HepG2 (cell line): ENCODE results near the gene RNU7-1. TPM values are rescaled to one million over a fixed set of nuclear protein-coding genes. Genes with fewer than 3 reads are reported as not detected.
A peak's percentile ranks its signal among the peaks of the same experiment; 100 is the strongest.

Experiments
- CBX1 ChIP-seq: IDR thresholded peaks from one replicate; pipeline ENCODE4 v1.6.1; 2016; ENCODE audit warnings: antibody characterized with exemption, low read depth
- PCBP1 ChIP-seq: fragments of 200-400 bp; formaldehyde crosslinking; IDR thresholded peaks from 2 replicates; pipeline ENCODE4 v1.6.1; 2017; ENCODE audit warnings: mild to moderate bottlenecking, low read depth, low read length, borderline replicate concordance
- RXRA ChIP-seq: sonication (generic); formaldehyde crosslinking; IDR thresholded peaks from 2 replicates; pipeline ENCODE4 v1.5.1; 2020; ENCODE audit warnings: missing genetic modification reagents
- TARDBP ChIP-seq: sonication (generic); formaldehyde crosslinking; IDR thresholded peaks from 2 replicates; pipeline ENCODE4 v1.8.0; 2022; ENCODE audit warnings: mild to moderate bottlenecking, missing genetic modification reagents
- TOPORS ChIP-seq: sonication (generic); formaldehyde crosslinking; IDR thresholded peaks from 2 replicates; pipeline ENCODE4 v1.8.0; 2023; ENCODE audit warnings: mild to moderate bottlenecking, missing genetic modification reagents
- YY1 ChIP-seq: IDR thresholded peaks from 2 replicates; pipeline ENCODE4 v1.6.1; 2011; ENCODE audit warnings: low read length, low read depth, moderate library complexity, mild to moderate bottlenecking; ENCODE audit not compliant: insufficient read depth, insufficient replicate concordance
- ZNF124 ChIP-seq: sonication (generic); formaldehyde crosslinking; IDR thresholded peaks from 2 replicates; pipeline ENCODE4 v1.4.0; 2020; ENCODE audit warnings: missing genetic modification reagents
- ZNF17 ChIP-seq: sonication (generic); formaldehyde crosslinking; IDR thresholded peaks from 2 replicates; pipeline ENCODE4 v1.5.0; 2020; ENCODE audit warnings: mild to moderate bottlenecking, missing genetic modification reagents
- ZNF205 ChIP-seq: IDR thresholded peaks from 2 replicates; pipeline ENCODE4 v1.6.1; 2018; ENCODE audit warnings: missing biosample characterization, missing genetic modification reagents
- ZNF329 ChIP-seq: sonication (generic); formaldehyde crosslinking; IDR thresholded peaks from 2 replicates; pipeline ENCODE4 v1.9.0; 2021; ENCODE audit warnings: low read depth, mild to moderate bottlenecking, missing genetic modification reagents
- ZNF33A ChIP-seq: sonication (generic); formaldehyde crosslinking; IDR thresholded peaks from 2 replicates; pipeline ENCODE4 v1.5.1; 2020; ENCODE audit warnings: missing genetic modification reagents, mild to moderate bottlenecking, moderate library complexity, borderline replicate concordance
- ZNF678 ChIP-seq: sonication (generic); formaldehyde crosslinking; IDR thresholded peaks from 2 replicates; pipeline ENCODE4 v1.4.0; 2020; ENCODE audit warnings: mild to moderate bottlenecking, missing genetic modification reagents
- polyA plus RNA-seq, 8 experiments: library from polyadenylated mRNA; depleted of rRNA in 3 of 8; stranded (reverse) in 7 of 8; unstranded in 1 of 8; fragments of >200 nt; fragmentation: Illumina TruSeq in 4 of 8; extraction: Trizol in 4 of 8; gene quantifications; 2 replicates each; pipeline versions ENCODE4 v1.2.1 to v1.2.3, GENCODE V29; 2011 to 2016; ENCODE audit warnings: low read depth in 4 of 8, missing spikeins in 1 of 8, mixed read lengths in 1 of 8; ENCODE audit not compliant: insufficient read depth in 1 of 8
- total RNA-seq, 5 experiments: library from RNA; depleted of rRNA; stranded (reverse); fragments of >200 nt; fragmentation: Illumina TruSeq; extraction: Trizol; gene quantifications; 2 replicates each; pipeline ENCODE4 v1.2.3, GENCODE V29; 2016; ENCODE audit warnings: low read depth in 1 of 5
- TF ChIP-seq, protein P1 (sequence below): sonication (generic); formaldehyde crosslinking; IDR thresholded peaks from 2 replicates; pipeline ENCODE4 v1.4.0; 2020; ENCODE audit warnings: missing genetic modification reagents, borderline replicate concordance
- TF ChIP-seq, protein P2 (sequence below): sonication (generic); formaldehyde crosslinking; conservative IDR thresholded peaks from 2 replicates; pipeline ENCODE4 v1.8.0; 2022; ENCODE audit warnings: mild to moderate bottlenecking, moderate library complexity, missing genetic modification reagents
- TF ChIP-seq, protein P3 (sequence below): IDR thresholded peaks from 2 replicates; pipeline ENCODE4 v1.6.1; 2016; ENCODE audit warnings: missing compliant biosample characterization, missing genetic modification reagents, borderline replicate concordance
- TF ChIP-seq, protein P4 (sequence below): sonication (generic); formaldehyde crosslinking; IDR thresholded peaks from 2 replicates; pipeline ENCODE4 v1.5.1; 2020; ENCODE audit warnings: missing genetic modification reagents, mild to moderate bottlenecking, borderline replicate concordance

Gene RNU7-1
- total and polyA plus RNA-seq, 2 of the 13 experiments (the other 11 are each of a cell fraction or from before 2014, with no cell fraction given) = not detected

DNA sequence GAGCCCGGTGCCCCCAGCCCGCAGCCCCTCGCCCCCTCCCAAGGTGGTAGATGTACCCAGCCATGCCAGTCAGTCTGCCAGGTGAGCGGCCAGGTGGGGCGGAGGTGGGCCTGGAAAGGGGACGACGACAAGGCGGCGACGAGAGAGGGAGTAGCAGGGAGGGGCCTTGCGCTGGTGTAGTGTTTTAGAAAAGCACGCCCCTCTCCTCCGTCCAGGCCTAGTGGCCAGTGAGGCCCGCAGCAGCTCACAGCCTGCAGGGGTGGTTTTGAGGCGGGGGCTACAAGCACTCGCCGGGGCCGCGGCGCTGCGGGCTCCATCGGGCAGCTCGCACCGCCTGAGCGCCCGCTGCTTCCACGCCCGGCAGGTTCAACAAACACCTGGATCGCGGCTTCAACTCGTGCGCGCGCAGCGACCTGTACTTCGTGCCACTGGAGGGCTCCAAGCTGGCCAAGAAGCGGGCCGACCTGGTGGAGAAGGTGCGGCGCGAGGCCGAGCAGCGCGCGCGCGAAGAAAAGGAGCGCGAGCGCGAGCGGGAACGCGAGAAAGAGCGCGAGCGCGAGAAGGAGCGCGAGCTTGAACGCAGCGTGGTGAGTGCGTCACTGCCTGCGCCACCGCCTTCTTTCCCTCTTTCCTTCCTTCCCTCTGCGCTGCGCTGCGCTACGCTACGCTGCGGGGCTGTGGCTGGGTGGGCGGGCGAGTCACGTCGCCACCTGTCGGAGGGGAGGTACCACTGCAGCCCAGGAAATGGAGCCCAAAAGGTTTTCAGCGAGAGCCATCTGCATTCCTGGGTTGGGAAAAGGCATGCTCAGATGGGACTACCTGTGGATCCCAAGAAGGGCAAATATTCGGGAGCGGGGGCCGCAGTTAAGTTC lies 5.9 kb upstream of the RNU7-1 start (continued):
- TF ChIP-seq, protein P1, sequence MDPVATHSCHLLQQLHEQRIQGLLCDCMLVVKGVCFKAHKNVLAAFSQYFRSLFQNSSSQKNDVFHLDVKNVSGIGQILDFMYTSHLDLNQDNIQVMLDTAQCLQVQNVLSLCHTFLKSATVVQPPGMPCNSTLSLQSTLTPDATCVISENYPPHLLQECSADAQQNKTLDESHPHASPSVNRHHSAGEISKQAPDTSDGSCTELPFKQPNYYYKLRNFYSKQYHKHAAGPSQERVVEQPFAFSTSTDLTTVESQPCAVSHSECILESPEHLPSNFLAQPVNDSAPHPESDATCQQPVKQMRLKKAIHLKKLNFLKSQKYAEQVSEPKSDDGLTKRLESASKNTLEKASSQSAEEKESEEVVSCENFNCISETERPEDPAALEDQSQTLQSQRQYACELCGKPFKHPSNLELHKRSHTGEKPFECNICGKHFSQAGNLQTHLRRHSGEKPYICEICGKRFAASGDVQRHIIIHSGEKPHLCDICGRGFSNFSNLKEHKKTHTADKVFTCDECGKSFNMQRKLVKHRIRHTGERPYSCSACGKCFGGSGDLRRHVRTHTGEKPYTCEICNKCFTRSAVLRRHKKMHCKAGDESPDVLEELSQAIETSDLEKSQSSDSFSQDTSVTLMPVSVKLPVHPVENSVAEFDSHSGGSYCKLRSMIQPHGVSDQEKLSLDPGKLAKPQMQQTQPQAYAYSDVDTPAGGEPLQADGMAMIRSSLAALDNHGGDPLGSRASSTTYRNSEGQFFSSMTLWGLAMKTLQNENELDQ (CRISPR knock-in tag) = no peak
- TF ChIP-seq ZNF124 (CRISPR knock-in tag) = peak; percentile 85
- no peak for TF ChIP-seq ZNF17
- TF ChIP-seq, protein P2, sequence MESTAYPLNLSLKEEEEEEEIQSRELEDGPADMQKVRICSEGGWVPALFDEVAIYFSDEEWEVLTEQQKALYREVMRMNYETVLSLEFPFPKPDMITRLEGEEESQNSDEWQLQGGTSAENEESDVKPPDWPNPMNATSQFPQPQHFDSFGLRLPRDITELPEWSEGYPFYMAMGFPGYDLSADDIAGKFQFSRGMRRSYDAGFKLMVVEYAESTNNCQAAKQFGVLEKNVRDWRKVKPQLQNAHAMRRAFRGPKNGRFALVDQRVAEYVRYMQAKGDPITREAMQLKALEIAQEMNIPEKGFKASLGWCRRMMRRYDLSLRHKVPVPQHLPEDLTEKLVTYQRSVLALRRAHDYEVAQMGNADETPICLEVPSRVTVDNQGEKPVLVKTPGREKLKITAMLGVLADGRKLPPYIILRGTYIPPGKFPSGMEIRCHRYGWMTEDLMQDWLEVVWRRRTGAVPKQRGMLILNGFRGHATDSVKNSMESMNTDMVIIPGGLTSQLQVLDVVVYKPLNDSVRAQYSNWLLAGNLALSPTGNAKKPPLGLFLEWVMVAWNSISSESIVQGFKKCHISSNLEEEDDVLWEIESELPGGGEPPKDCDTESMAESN (CRISPR knock-in tag) = peak; percentile 95
- peak; percentile 1; the same call in 1 of the 2 replicates for TF ChIP-seq ZNF329
- TF ChIP-seq YY1 = peak; percentile 81
- peak; percentile 74 for TF ChIP-seq RXRA (CRISPR knock-in tag)
- TF ChIP-seq CBX1 = peak; percentile 88
- 0 out of 2 replicates have a peak, but pooled peaks have one; percentile 66 for TF ChIP-seq ZNF33A (CRISPR knock-in tag)
- no peak for TF ChIP-seq ZNF678 (CRISPR knock-in tag)
- TF ChIP-seq PCBP1 = no peak
- peak; percentile 93 for TF ChIP-seq TARDBP (CRISPR knock-in tag)
- TF ChIP-seq, protein P3, sequence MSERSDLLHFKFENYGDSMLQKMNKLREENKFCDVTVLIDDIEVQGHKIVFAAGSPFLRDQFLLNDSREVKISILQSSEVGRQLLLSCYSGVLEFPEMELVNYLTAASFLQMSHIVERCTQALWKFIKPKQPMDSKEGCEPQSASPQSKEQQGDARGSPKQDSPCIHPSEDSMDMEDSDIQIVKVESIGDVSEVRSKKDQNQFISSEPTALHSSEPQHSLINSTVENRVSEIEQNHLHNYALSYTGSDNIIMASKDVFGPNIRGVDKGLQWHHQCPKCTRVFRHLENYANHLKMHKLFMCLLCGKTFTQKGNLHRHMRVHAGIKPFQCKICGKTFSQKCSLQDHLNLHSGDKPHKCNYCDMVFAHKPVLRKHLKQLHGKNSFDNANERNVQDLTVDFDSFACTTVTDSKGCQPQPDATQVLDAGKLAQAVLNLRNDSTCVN (CRISPR knock-in tag) = peak; percentile 67; the same call in 1 of the 2 replicates
- TF ChIP-seq, protein P4, sequence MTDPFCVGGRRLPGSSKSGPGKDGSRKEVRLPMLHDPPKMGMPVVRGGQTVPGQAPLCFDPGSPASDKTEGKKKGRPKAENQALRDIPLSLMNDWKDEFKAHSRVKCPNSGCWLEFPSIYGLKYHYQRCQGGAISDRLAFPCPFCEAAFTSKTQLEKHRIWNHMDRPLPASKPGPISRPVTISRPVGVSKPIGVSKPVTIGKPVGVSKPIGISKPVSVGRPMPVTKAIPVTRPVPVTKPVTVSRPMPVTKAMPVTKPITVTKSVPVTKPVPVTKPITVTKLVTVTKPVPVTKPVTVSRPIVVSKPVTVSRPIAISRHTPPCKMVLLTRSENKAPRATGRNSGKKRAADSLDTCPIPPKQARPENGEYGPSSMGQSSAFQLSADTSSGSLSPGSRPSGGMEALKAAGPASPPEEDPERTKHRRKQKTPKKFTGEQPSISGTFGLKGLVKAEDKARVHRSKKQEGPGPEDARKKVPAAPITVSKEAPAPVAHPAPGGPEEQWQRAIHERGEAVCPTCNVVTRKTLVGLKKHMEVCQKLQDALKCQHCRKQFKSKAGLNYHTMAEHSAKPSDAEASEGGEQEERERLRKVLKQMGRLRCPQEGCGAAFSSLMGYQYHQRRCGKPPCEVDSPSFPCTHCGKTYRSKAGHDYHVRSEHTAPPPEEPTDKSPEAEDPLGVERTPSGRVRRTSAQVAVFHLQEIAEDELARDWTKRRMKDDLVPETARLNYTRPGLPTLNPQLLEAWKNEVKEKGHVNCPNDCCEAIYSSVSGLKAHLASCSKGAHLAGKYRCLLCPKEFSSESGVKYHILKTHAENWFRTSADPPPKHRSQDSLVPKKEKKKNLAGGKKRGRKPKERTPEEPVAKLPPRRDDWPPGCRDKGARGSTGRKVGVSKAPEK (CRISPR knock-in tag) = 0 out of 2 replicates have a peak, but pooled peaks have one; percentile 20
- TF ChIP-seq TOPORS = peak; percentile 86
- TF ChIP-seq ZNF205 = peak; percentile 87
